ENCODE data around the gene RFLNA.

Gene RFLNA, protein sequence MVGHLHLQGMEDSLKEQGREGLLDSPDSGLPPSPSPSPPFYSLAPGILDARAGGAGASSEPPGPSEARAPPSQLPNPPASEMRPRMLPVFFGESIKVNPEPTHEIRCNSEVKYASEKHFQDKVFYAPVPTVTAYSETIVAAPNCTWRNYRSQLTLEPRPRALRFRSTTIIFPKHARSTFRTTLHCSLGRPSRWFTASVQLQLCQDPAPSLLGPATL

GRCh38 chr12:124294780-124295341 lies at the start of gene RFLNA:
Gene RFLNA (plus strand): TSS chr12:124295093. CDS start chr12:124295430, 337 bp downstream.
- DNase-seq (ENCODE audit: low spot score): no peak

DNA sequence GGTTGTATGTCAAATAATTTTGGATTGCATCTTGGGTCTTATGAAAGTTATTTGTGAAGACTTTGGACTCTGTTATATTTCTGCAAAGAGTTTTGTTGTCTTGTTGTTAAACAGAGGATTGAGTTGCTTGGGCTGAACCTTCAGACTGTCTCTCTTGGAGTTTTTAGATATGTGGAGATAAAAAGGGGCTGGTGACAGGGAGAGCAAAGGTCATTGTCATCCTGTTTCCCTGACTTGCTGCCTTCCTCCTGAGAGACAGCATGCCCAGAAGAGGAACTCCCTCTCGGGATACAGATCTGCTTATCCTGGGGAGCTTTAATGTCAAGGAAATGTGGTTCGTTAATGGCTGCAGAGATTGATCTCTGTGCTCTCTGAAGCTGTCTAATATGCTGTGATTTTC lies 47.6 kb upstream of the RFLNA start:
- DNase-seq (ENCODE audit: low spot score): no peak

- no peak for DNase-seq (ENCODE audit: low spot score)
These were observed 45.7 kb upstream of the RFLNA start for GRCh38 chr12:124248941-124249825.

DNA sequence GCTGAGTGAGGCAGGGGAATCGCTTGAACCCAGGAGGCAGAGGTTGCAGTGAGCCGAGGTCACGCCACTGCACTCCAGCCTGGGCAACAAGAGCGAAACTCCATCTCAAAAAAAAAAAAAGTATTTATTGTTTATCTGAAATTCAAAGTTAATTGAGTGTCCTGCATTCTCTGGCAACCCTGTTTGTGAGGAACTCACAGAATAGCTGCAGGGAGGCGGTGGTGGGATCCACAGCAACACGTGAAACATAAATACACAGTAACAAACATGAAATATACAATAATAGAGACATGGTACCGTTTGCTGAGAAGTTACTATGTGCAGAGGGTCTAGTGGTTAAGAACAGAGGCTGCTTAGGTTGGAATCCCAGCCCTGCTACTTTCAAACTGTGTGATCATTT lies 43.7 kb upstream of the RFLNA start:
- no peak for DNase-seq (ENCODE audit: low spot score)

DNA sequence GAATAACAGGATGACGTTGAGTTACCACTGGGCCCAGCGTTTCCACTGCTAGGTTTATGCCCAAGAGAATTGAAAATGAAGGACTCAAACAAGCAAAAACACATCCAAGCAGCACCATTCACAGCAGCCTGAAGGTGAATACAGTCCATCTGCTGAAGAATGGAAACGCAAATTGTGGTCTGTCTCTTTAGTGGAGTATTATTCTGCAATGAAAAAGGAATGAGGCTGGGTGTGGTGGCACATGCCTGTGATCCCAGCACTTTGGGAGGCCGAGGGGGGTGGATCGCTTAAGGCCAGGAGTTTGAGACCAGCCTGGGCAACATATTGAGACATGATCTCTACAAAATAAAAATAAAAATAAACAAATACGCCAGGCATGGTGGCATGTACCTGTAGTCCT lies 41.9 kb upstream of the RFLNA start:
- no peak for DNase-seq (ENCODE audit: low spot score)

DNA sequence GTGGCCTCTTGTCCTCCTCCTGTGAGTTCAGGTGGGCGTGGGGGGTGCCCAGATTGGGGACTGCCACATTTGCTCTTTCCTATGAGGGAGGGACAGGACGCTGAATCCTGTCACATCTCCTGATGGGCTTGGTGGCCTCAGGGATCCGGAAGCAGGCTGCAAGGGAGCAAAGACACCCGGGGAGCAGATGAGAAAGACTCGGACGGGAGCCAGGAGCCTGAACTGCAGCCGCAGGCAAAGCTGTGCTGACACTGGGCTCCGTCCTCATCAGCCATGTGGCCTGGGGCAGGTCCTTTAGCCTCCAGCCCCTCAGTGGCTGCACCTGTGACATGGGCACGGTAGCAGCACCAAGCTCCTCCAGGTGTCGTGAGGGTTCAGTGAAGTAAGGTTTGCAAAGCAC lies 40.8 kb upstream of the RFLNA start:
- no peak for DNase-seq (ENCODE audit: low spot score)

GRCh38 chr12:124259154-124260066 lies 35.5 kb upstream of the RFLNA start:
- DNase-seq (ENCODE audit: low spot score): no peak

- no peak for DNase-seq (ENCODE audit: low spot score)
These were observed 33.0 kb upstream of the RFLNA start for GRCh38 chr12:124261885-124262284.

- no peak for DNase-seq (ENCODE audit: low spot score)
These were observed 30.7 kb upstream of the RFLNA start for GRCh38 chr12:124264089-124264795.

DNA sequence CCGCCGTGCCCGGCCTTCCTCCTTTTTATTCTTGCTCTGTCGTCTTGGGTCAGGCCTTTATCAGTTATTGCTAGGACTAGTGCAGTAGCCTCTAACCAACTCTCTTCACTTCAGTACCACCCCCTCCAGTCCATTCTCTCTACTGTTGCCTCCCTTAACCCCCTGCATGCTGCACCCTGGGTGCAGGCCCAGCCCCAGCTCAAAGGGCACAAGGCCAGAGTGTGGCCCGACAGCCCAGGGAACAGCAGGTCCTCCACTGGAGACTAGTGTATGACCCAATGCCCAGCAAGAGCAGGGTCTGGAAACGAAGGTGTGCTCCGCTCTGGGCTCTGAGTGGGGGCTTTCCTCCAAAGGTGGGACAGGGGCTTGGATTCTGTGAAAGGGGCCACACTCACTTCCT lies 30.0 kb upstream of the RFLNA start:
- DNase-seq (ENCODE audit: low spot score): no peak

DNA sequence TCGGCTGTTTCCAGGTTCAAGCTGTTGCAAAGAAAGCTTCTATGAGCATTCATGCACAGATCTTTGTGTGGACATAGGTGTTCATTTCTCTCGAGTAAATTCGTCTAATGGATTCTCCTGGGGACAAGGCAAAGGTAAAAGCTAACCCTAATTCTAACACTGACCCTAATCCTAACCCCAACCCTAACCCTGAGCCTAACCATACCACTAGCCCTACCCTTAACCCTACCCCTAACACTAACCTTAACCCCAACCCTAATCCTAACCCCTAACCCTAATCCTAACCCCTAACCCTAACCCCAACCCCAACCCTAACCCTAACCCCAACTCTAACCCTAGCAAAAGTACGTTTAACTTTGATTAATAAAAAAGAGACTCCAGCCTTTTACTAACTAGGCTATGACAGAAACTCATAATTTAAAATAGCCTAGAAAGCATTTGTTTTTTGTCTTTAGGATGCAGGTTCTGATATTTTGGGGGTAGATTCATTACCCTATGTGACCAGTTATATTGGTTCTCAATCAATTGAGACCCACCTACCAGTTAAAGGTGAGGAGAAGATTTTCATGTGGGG lies 27.6 kb upstream of the RFLNA start:
- DNase-seq (ENCODE audit: low spot score): no peak

DNA sequence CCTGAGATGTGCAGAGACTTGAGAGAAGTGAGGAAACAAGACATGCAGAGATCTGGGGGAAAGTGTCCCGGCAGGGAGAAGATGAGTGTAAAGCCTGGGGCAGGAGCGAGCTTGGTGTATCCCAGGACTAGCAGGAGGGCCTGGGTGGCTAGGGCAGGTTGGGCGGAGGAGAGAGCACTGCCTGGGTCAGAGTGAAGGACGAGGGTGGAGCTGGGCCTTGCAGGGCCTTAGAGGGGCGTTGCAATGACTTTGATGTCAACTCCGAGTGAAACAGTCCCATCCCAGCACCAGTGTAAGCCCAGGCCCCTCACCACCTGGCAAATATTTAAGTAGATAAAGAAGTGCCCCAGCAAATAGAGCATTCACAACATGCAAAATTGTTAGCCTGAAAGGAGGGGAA lies 24.2 kb upstream of the RFLNA start:
- no peak for DNase-seq (ENCODE audit: low spot score)

GRCh38 chr12:124273630-124274029 lies 21.3 kb upstream of the RFLNA start:
- peak; percentile 83 for DNase-seq (ENCODE audit: low spot score)

GRCh38 chr12:124276337-124276736 lies 18.6 kb upstream of the RFLNA start:
- DNase-seq (ENCODE audit: low spot score): no peak

DNA sequence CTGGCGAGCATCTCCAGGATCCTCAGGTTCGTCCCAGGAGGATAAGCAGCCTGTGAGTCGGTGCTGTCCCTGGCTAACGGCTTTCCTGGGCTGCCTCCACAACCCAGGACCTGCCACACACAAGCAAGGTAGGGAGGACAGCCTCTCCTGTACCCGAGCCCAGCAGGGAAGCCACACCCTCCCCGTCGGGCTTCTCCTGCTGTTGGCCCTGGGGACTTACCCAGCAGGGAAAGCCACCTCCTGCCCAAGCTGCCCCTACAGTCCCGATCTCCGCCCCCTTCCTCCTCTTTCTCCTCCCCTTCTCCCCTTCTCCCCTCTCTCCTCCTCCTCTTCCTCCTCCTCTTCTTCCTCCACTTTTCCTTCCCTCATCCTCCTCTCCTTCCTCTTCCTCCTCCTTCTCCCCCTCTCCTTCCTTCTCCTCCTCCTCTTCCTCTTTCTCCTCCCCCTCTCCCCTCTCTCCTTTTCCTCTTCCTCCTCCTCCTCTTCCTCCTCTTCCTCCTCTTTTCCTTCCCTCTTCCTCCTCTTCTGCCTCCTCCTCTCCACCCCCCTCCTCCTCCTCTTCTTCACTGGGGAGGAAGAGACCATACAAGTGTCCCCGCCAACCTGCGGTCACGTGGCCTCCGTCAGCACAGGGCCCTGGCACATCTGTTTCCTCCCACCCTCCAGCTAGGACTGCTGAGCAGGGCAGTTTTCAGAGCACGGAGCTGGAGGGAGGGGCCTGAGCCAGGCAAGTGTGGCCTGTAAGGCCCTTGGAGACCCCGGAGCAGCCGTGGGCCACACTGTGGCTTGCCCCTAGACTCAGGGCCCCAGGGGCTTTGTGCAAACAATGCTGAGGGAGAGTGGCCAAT lies 17.3 kb upstream of the RFLNA start:
- no peak for DNase-seq (ENCODE audit: low spot score)

DNA sequence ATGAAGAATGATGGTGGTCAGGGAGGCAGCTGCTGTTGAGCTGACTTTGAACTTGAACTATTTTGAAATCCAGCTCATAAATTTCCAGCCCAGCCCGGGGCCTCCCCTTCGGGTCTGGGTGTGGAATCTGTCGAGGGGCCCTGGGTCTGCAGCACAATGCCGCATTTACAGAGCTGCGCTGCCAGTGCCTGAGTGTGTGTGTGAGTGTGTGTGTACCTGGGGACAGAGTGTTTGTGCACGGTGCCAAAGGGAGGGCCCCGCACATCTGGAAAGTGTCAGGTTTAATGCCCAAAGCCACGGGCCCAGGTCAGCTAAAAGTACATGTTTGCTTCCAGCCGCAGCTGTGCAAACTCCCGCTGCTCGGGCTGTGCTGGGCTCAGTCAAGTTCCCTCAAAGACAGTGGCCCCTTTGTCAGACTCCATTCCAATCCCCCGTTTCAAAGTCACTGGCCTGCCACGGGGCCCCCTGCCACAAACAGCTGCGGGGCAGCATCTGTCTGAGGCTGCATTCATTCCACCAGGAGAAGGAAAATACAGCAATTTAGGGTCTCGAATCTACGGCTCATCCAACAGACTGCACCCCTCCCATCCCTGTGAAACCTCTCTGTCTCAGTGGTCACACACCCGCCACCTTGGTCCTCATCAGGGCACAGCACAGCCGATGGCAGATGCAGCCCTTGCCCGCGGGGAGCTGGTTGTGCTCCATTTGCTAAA lies 16.3 kb upstream of the RFLNA start:
- no peak for DNase-seq (ENCODE audit: low spot score)

- DNase-seq (ENCODE audit: low spot score): no peak
These were observed 15.6 kb upstream of the RFLNA start for GRCh38 chr12:124279315-124279714.

DNA sequence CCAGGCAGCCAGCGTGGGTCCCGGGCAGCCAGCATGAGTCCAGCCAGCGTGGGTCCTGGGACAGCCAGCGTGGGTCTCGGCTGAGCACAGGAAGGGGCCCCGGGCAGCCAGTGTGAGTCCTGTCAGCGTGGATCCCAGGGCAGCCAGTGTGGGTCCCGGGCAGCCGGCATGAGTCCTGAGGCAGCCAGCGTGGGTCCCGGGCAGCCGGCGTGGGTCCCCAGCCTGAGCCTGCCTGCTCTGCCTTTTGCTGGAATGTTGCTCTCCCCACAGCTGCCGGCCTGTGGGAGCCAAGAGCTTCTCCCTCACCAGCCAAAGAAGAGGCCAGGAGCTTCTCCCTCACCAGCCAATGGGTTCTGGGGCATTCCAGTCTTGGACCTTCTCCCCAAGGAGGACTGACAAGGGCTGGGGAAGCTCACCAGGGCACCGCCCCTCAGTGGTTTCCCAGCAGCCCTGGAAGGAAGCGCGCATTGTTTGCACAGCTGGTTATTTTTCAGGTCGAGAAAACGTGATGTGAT lies 15.0 kb upstream of the RFLNA start:
- DNase-seq (ENCODE audit: low spot score): no peak

GRCh38 chr12:124281309-124281708 lies 13.6 kb upstream of the RFLNA start:
- DNase-seq (ENCODE audit: low spot score): no peak

Measured in RKO (cell line).